ENCODE data around the gene NDUFA12. TPM values are rescaled to one million over a fixed set of nuclear protein-coding genes. Genes with fewer than 3 reads are reported as not detected.
A peak's percentile ranks its signal among the peaks of the same experiment; 100 is the strongest.

Gene NDUFA12
- 100 to 1,000 TPM; 150 to 156 TPM for total RNA-seq

DNA sequence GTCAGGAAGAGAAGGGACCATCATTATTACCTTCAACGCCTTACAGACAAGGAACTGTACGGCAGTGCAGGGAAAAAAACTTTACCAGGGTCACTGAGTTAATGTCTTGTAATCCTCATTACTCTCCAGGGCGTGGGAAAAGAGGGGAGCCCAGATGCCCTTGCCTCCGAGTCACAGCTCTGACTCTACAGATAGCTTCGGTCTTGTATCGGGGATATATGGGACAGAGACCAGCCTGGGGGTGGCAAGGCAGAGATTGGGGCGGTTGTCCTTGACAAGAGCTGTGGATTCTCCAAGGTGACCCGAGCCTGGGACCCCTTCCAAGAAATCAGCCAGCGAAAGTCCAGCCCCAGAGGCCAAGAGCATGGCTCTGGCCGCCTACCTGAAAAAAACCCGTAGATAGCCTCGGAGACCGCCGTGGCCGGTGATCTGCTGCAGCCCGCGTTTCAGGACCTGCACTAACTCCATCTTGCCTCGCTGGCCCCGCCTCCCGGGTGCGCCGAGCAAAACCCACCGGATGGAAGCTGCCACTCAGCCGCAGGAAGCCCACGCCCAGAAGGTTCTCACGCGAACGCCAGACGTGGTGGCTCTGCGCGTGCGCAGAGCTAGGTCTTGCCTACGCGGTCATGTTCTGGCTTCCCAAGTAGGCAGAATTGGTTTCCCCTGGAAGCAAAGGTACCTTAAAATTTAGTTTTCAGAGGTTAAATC is at the start of gene NDUFA12:
Gene NDUFA12, minus strand, starts transcription at position 485 of the 708 bp plus-strand sequence. Its CDS starts 17 bp downstream, at position 468.
- intact Hi-C loops (cut with micrococcal nuclease) = loop anchor here (1.0 to 5.0 kb wide), 7 partner anchors 15 to 1034 kb away; partner anchors contain the start of genes FGD6, LTA4H, NR2C1 and VEZT
- POLR2A ChIA-PET = interaction anchor here (0.8 to 2.5 kb wide), 7 partner anchors 13 to 471 kb away, joined by 3 to 19 read pairs (median 4); partner anchors contain the start of genes METAP2 and NR2C1
- Mint-ChIP-seq H3K27me3 (no peaks in the 10 kb centered on the region), H3K36me3 (peaks cover 21% of the 10 kb centered on the region), H3K4me1 (ENCODE audit: low read depth) (peaks cover 40% of the 10 kb centered on the region), H3K27ac (peak within 1 kb of the TSS; percentile 87), H3K9me3 (peaks cover 19% of the 10 kb centered on the region), H3K4me3 (peak within 1 kb of the TSS; percentile 91)
- peak; percentile 97 for DNase-seq
- CTCF ChIA-PET = interaction anchor here (0.8 to 1.0 kb wide), 3 partner anchors 67 to 535 kb away, joined by 3 to 6 read pairs (median 6); partner anchors contain the start of gene NR2C1

DNA sequence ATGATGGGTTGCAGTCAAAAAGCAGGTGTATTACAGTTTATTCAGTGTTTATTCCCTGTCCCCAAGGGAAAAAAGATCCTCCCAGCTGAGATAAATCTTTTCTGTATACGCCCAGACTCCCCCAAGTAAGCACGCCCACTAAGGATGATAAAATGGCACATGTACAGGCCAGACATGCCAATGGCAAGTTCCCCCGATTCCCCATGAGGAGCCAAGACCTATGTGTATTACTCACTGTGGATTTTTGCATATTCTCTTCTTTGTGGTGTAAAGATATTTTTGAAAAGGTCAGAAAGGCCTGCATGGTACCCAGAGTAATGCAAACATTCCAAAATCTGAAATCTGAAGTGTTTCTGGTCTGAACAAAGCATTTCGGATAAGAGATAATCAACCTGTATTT is 47.7 kb upstream of the NDUFA12 start:
- H3K4me1 Mint-ChIP-seq (ENCODE audit: low read depth) = no peaks in the 10 kb centered on the region
- H3K9me3 Mint-ChIP-seq = no peaks in the 10 kb centered on the region
- no peak overlapping the region for H3K27ac Mint-ChIP-seq
- intact Hi-C loops (cut with micrococcal nuclease) = no loop called here
- H3K4me3 Mint-ChIP-seq = no peak overlapping the region
- ChIA-PET POLR2A (no interaction called here), CTCF (no interaction called here)
- peaks cover 28% of the 10 kb centered on the region for H3K36me3 Mint-ChIP-seq
- no peaks in the 10 kb centered on the region for H3K27me3 Mint-ChIP-seq
- DNase-seq = no peak

- peaks cover 23% of the 10 kb centered on the region for H3K4me1 Mint-ChIP-seq (ENCODE audit: low read depth)
- CTCF ChIA-PET = no interaction called here
- no peak for DNase-seq
- H3K9me3 Mint-ChIP-seq = no peaks in the 10 kb centered on the region
- intact Hi-C loops (cut with micrococcal nuclease) = no loop called here
- no peak overlapping the region for H3K27ac Mint-ChIP-seq
- POLR2A ChIA-PET = no interaction called here
- no peak overlapping the region for H3K4me3 Mint-ChIP-seq
- H3K27me3 Mint-ChIP-seq = no peaks in the 10 kb centered on the region
- H3K36me3 Mint-ChIP-seq = peaks cover 18% of the 10 kb centered on the region
Observed at GRCh38 chr12:95037906-95038305, 34.4 kb upstream of the NDUFA12 start.

- intact Hi-C loops (cut with micrococcal nuclease) = no loop called here
- Mint-ChIP-seq H3K27me3 (no peaks in the 10 kb centered on the region), H3K36me3 (peaks cover 15% of the 10 kb centered on the region), H3K4me3 (no peak overlapping the region), H3K9me3 (no peaks in the 10 kb centered on the region), H3K4me1 (ENCODE audit: low read depth) (peaks cover 18% of the 10 kb centered on the region), H3K27ac (no peak overlapping the region)
- ChIA-PET CTCF (no interaction called here), POLR2A (no interaction called here)
- no peak for DNase-seq
Observed at GRCh38 chr12:95034750-95035149, 31.3 kb upstream of the NDUFA12 start.

DNA sequence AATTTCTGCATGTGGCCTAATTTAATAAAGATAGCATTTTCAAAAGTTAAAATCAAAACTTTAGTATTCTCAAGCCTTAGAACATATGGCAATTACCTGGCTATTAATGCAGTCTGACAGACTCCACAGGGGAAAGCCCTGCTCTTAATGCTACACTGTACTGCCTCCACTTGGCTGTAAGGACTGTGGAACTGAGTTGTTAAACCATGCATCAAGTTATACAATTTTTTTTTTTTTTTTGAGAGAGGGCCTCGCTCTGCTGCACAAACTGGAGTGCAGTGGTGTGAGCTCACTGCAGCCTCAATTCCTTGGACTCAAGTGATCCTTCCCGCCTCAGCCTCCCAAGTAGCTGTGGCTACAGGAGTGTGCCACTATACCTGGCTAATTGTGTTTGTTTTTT is 19.0 kb upstream of the NDUFA12 start:
- no peak overlapping the region for H3K4me3 Mint-ChIP-seq
- intact Hi-C loops (cut with micrococcal nuclease) = no loop called here
- no peaks in the 10 kb centered on the region for H3K9me3 Mint-ChIP-seq
- H3K36me3 Mint-ChIP-seq = peaks cover 17% of the 10 kb centered on the region
- no peaks in the 10 kb centered on the region for H3K4me1 Mint-ChIP-seq (ENCODE audit: low read depth)
- no peak overlapping the region for H3K27ac Mint-ChIP-seq
- POLR2A ChIA-PET = no interaction called here
- no peak for DNase-seq
- CTCF ChIA-PET = no interaction called here
- H3K27me3 Mint-ChIP-seq = no peaks in the 10 kb centered on the region

DNA sequence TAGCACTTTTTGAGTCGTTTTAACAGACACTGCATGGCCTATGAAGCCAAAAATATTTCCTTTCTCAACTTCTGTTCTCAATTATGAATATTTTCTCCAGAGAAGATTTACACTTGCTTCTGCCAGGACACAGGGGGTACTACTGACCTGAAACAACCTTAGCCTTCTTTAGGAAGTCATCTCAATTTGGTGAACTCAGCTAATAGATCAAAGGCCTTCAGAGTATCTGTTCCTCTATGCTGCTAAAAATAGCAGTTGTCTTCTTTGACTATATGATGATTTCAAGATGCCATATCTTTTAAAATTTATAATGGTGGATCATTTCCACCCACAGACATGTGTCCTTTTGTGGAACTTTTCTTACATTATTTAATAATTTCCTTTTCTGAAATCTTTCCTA is 14.0 kb upstream of the NDUFA12 start:
- Mint-ChIP-seq H3K36me3 (peaks cover 12% of the 10 kb centered on the region), H3K4me3 (no peak overlapping the region), H3K4me1 (ENCODE audit: low read depth) (no peaks in the 10 kb centered on the region), H3K9me3 (no peaks in the 10 kb centered on the region), H3K27me3 (no peaks in the 10 kb centered on the region), H3K27ac (no peak overlapping the region)
- POLR2A ChIA-PET = no interaction called here
- CTCF ChIA-PET = no interaction called here
- intact Hi-C loops (cut with micrococcal nuclease) = no loop called here
- DNase-seq = no peak

DNA sequence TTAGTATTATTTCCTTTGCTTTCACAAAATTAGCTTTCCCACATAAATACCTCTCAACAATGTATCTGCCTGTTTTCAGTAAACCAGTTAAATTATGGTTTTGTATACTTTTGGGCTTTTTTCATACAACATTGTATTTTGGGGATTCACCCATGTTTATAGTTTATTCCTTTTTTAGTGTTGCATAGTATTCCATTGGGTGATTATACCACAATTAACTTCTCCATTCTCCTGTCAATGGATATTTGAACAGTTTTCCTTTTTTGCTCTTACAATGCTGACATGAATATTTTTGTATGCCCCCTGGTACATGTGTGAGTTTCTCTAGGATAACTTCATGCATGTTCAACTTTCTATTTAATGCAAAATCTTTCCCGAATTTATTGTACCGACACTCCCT is 12.6 kb upstream of the NDUFA12 start:
- Mint-ChIP-seq H3K27me3 (no peaks in the 10 kb centered on the region), H3K36me3 (peaks cover 8% of the 10 kb centered on the region), H3K4me3 (no peak overlapping the region), H3K9me3 (no peaks in the 10 kb centered on the region), H3K4me1 (ENCODE audit: low read depth) (no peaks in the 10 kb centered on the region), H3K27ac (no peak overlapping the region)
- intact Hi-C loops (cut with micrococcal nuclease) = no loop called here
- no peak for DNase-seq
- ChIA-PET CTCF (no interaction called here), POLR2A (interaction anchor here (1.3 kb wide), 1 partner anchor 13 kb away, joined by 3 read pairs; the partner anchor contains the start of gene NDUFA12)

GRCh38 chr12:95014554-95014953 is 11.1 kb upstream of the NDUFA12 start:
- intact Hi-C loops (cut with micrococcal nuclease) = no loop called here
- Mint-ChIP-seq H3K27me3 (no peaks in the 10 kb centered on the region), H3K4me3 (no peak overlapping the region), H3K4me1 (ENCODE audit: low read depth) (no peaks in the 10 kb centered on the region), H3K36me3 (peaks cover 5% of the 10 kb centered on the region), H3K27ac (no peak overlapping the region), H3K9me3 (no peaks in the 10 kb centered on the region)
- CTCF ChIA-PET = interaction anchor here (0.7 kb wide), 1 partner anchor 36 kb away, joined by 3 read pairs; no protein-coding TSS in a partner anchor
- no peak for DNase-seq
- POLR2A ChIA-PET = interaction anchor here (0.6 kb wide), 1 partner anchor 1948 kb away, joined by 3 read pairs; no protein-coding TSS in a partner anchor

- no peak for DNase-seq
- Mint-ChIP-seq H3K27ac (no peak overlapping the region), H3K27me3 (no peaks in the 10 kb centered on the region), H3K4me1 (ENCODE audit: low read depth) (peaks cover 19% of the 10 kb centered on the region), H3K9me3 (peaks cover 21% of the 10 kb centered on the region), H3K4me3 (no peak overlapping the region), H3K36me3 (peaks cover 8% of the 10 kb centered on the region)
- intact Hi-C loops (cut with micrococcal nuclease) = no loop called here
- ChIA-PET CTCF (no interaction called here), POLR2A (no interaction called here)
Observed at GRCh38 chr12:95006206-95006605, 2.7 kb upstream of the NDUFA12 start.

DNA sequence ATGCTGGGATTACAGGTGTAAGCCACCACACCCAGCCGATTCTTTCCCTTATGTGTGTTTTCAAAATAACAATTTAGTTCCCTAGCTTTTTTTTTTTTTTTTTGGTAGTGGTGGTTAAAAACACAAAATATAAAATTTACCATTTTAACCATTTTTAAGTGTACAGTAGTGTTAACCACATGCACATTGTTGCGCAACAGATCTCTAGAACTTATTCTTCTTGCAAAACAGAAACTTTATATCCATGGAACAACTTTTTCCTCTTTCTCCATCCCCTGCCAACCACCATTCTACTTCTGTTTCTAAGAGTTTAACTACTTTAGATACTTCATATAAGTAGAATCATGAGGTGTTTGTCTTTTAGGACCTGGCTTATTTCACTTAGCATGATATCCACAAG is 1.1 kb upstream of the NDUFA12 start:
- peaks cover 21% of the 10 kb centered on the region for H3K9me3 Mint-ChIP-seq

GRCh38 chr12:95003921-95004272 is 400 bp upstream of the NDUFA12 start:
- DNase-seq = no peak
- intact Hi-C loops (cut with micrococcal nuclease) = loop anchor here (1.0 to 5.0 kb wide), 7 partner anchors 16 to 1033 kb away; partner anchors contain the start of genes FGD6, LTA4H, NR2C1 and VEZT
- Mint-ChIP-seq H3K36me3 (peaks cover 19% of the 10 kb centered on the region), H3K27me3 (no peaks in the 10 kb centered on the region), H3K27ac (peak overlapping the region; percentile 87), H3K4me3 (peak overlapping the region; percentile 91), H3K4me1 (ENCODE audit: low read depth) (peaks cover 35% of the 10 kb centered on the region), H3K9me3 (peaks cover 21% of the 10 kb centered on the region)
- POLR2A ChIA-PET = interaction anchor here (0.8 to 2.5 kb wide), 7 partner anchors 12 to 470 kb away, joined by 3 to 19 read pairs (median 4); partner anchors contain the start of genes METAP2 and NR2C1
- CTCF ChIA-PET = interaction anchor here (0.8 to 1.0 kb wide), 3 partner anchors 67 to 536 kb away, joined by 3 to 6 read pairs (median 6); partner anchors contain the start of gene NR2C1

More for the DNA sequence above, 1.1 kb upstream of the NDUFA12 start:
- no peak for DNase-seq
- Mint-ChIP-seq H3K27ac (peak overlapping the region; percentile 25), H3K4me3 (peak overlapping the region; percentile 91), H3K27me3 (no peaks in the 10 kb centered on the region), H3K4me1 (ENCODE audit: low read depth) (peaks cover 27% of the 10 kb centered on the region), H3K36me3 (peaks cover 13% of the 10 kb centered on the region)
- ChIA-PET CTCF (no interaction called here), POLR2A (interaction anchor here (0.8 to 2.5 kb wide), 2 partner anchors 15 to 69 kb away, joined by 4 to 19 read pairs; partner anchors contain the start of gene NR2C1)
- intact Hi-C loops (cut with micrococcal nuclease) = loop anchor here (5.0 kb wide), 2 partner anchors 387 to 1033 kb away; partner anchors contain the start of gene LTA4H

GRCh38 chr12:95002754-95003153 is 743 bp downstream of the NDUFA12 start:
- H3K36me3 Mint-ChIP-seq = peaks cover 22% of the 10 kb centered on the region
- peaks cover 16% of the 10 kb centered on the region for H3K9me3 Mint-ChIP-seq
- CTCF ChIA-PET = interaction anchor here (0.6 kb wide), 1 partner anchor 399 kb away, joined by 4 read pairs; no protein-coding TSS in a partner anchor

More at GRCh38 chr12:95002754-95003153, 743 bp downstream of the NDUFA12 start:
- H3K27ac Mint-ChIP-seq = peak overlapping the region; percentile 87
- peak overlapping the region; percentile 91 for H3K4me3 Mint-ChIP-seq
- intact Hi-C loops (cut with micrococcal nuclease) = loop anchor here (1.0 to 5.0 kb wide), 7 partner anchors 14 to 1035 kb away; partner anchors contain the start of genes FGD6, LTA4H, NR2C1 and VEZT
- DNase-seq = no peak
- H3K27me3 Mint-ChIP-seq = no peaks in the 10 kb centered on the region
- peaks cover 45% of the 10 kb centered on the region for H3K4me1 Mint-ChIP-seq (ENCODE audit: low read depth)
- POLR2A ChIA-PET = interaction anchor here (1.2 to 2.5 kb wide), 5 partner anchors 13 to 471 kb away, joined by 3 to 19 read pairs (median 4); partner anchors contain the start of gene METAP2

All from activated CD4-positive, alpha-beta memory T cell treated with anti-CD3 and anti-CD28 coated beads for 36 hours (primary cell).